OCI-LY1 (cell line): ENCODE measurements around the gene AP1B1.

Experiments used
- H2AFZ ChIP-seq: fragments of 200-600 bp; sonication (generic), shearing (Covaris generic); 2 replicates; pipeline ENCODE4 v1.6.0; 2014; ENCODE audit warnings: antibody characterized with exemption, mild to moderate bottlenecking, low read length
- H3F3A ChIP-seq: fragments of 200-600 bp; sonication (generic), shearing (Covaris generic); 2 replicates; pipeline ENCODE4 v1.6.0; 2014; ENCODE audit warnings: mild to moderate bottlenecking, antibody characterized with exemption, low read length, moderate library complexity; ENCODE audit not compliant: insufficient read depth
- H3K27ac ChIP-seq: fragments of 200-600 bp; sonication (generic); 2 replicates; pipeline ENCODE4 v1.5.1; 2014; ENCODE audit warnings: low read length, mixed run types, mild to moderate bottlenecking, low read depth; ENCODE audit not compliant: poor library complexity, severe bottlenecking
- H3K27me3 ChIP-seq: fragments of 200-600 bp; sonication (generic); 2 replicates; pipeline ENCODE4 v1.6.0; 2014; ENCODE audit warnings: antibody characterized with exemption, mild to moderate bottlenecking, low read length, moderate library complexity; ENCODE audit not compliant: insufficient read depth
- H3K36me3 ChIP-seq: fragments of 200-600 bp; sonication (generic); 2 replicates; pipeline ENCODE4 v1.6.1; 2014; ENCODE audit warnings: mild to moderate bottlenecking, antibody characterized with exemption, low read length, moderate library complexity, mixed read lengths; ENCODE audit not compliant: insufficient read depth
- H3K4me1 ChIP-seq: fragments of 200-600 bp; sonication (generic); 2 replicates; pipeline ENCODE4 v1.5.1; 2014; ENCODE audit warnings: mild to moderate bottlenecking, low read length, moderate library complexity; ENCODE audit not compliant: insufficient read depth, severe bottlenecking
- H3K4me2 ChIP-seq: fragments of 200-600 bp; sonication (generic), shearing (Covaris generic); 2 replicates; pipeline ENCODE4 v1.6.1; 2014; ENCODE audit warnings: low read length
- H3K4me3 ChIP-seq: fragments of 200-600 bp; sonication (generic); 2 replicates; pipeline ENCODE4 v1.5.1; 2014; ENCODE audit warnings: low read length, low read depth, mild to moderate bottlenecking, mixed read lengths; ENCODE audit not compliant: poor library complexity, severe bottlenecking
- H3K79me2 ChIP-seq: fragments of 200-600 bp; shearing (Covaris generic); 2 replicates; pipeline ENCODE4 v1.6.1; 2016; ENCODE audit warnings: mixed run types, low read length, mixed read lengths; ENCODE audit not compliant: insufficient read depth
- H3K9ac ChIP-seq: fragments of 200-600 bp; sonication (generic), shearing (Covaris generic); 2 replicates; pipeline ENCODE4 v1.6.1; 2014; ENCODE audit warnings: mild to moderate bottlenecking, low read length, mixed read lengths
- H3K9me2 ChIP-seq: fragments of 200-600 bp; sonication (generic), shearing (Covaris generic); 2 replicates; pipeline ENCODE4 v1.6.1; 2014; ENCODE audit warnings: low read depth, mild to moderate bottlenecking, low read length, mixed read lengths
- H3K9me3 ChIP-seq: fragments of 200-600 bp; shearing (Covaris generic); 2 replicates; pipeline ENCODE4 v1.6.1; 2014; ENCODE audit warnings: low read length, mixed read lengths
- H4K20me1 ChIP-seq: fragments of 200-600 bp; sonication (generic), shearing (Covaris generic); 2 replicates; pipeline ENCODE4 v1.6.0; 2016; ENCODE audit warnings: mild to moderate bottlenecking, low read length; ENCODE audit not compliant: insufficient read depth
- EZH2 ChIP-seq: fragments of 200-600 bp; sonication (generic), shearing (Covaris generic); IDR thresholded peaks from 2 replicates; pipeline ENCODE4 v1.8.0; 2017; ENCODE audit warnings: borderline replicate concordance, mixed run types, mild to moderate bottlenecking, antibody characterized with exemption, low read length, moderate library complexity, mixed read lengths
- TF ChIP-seq, protein P1 (sequence below): fragments of 200-600 bp; sonication (generic), shearing (Covaris generic); IDR thresholded peaks from 2 replicates; pipeline ENCODE4 v1.5.1; 2017; ENCODE audit warnings: mild to moderate bottlenecking, antibody characterized with exemption, low read length, moderate library complexity, mixed read lengths

AP1B1 gene

DNA sequence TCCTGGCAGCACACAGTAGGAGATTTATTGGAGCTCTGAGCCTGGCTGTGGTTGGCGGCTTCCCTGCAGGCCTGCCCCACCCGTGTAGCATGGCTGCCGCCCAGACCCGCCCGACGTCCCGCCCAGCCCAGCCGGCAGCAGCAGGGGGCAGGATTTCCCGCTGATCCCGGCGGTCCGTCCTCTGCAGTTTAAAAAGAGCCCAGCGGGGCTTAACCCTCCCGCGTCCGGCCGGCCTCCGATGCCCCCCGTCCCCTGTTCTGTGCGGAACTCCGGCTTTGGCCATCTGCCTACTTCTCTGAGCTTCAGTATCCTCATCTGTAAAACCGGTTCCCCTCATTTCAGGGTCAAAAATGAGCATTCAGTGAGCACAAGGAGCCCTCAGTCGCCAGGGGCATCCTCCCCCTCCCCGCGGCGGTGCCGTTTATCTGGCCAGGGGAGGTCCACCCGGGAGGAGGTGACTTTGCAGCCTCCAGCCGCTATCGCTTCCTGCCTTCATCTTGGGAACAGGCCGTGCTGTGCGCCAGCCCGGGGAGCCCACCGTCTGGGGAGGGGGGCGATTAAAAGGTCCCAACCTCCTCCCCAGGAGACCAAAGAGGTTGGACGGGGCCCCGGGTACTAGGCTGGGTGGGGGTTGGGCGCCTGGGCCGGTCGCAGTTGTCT is 82.1 kb downstream of the AP1B1 start, which contains the start of gene GAS2L1:
Gene GAS2L1 (plus strand): TSS at position 476 of the 660 bp plus-strand sequence. CDS start 1,456 bp downstream, outside the sequence.
- Histone ChIP-seq H3K79me2 (no peaks in the 10 kb centered on the region), H2AFZ (no peak within 1 kb of the TSS), H3K9me2 (no peaks in the 10 kb centered on the region), H4K20me1 (no peaks in the 10 kb centered on the region), H3K27me3 (peaks cover 8% of the 10 kb centered on the region; the same call in 1 of the 2 replicates), H3F3A (no peaks in the 10 kb centered on the region), H3K4me1 (peaks cover 8% of the 10 kb centered on the region), H3K4me3 (peak within 1 kb of the TSS; percentile 16), H3K9ac (no peak within 1 kb of the TSS), H3K36me3 (no peaks in the 10 kb centered on the region), H3K4me2 (peak within 1 kb of the TSS; percentile 50), H3K9me3 (no peaks in the 10 kb centered on the region), H3K27ac (no peak within 1 kb of the TSS)
- TF ChIP-seq EZH2, result no peak
- TF ChIP-seq, protein P1, sequence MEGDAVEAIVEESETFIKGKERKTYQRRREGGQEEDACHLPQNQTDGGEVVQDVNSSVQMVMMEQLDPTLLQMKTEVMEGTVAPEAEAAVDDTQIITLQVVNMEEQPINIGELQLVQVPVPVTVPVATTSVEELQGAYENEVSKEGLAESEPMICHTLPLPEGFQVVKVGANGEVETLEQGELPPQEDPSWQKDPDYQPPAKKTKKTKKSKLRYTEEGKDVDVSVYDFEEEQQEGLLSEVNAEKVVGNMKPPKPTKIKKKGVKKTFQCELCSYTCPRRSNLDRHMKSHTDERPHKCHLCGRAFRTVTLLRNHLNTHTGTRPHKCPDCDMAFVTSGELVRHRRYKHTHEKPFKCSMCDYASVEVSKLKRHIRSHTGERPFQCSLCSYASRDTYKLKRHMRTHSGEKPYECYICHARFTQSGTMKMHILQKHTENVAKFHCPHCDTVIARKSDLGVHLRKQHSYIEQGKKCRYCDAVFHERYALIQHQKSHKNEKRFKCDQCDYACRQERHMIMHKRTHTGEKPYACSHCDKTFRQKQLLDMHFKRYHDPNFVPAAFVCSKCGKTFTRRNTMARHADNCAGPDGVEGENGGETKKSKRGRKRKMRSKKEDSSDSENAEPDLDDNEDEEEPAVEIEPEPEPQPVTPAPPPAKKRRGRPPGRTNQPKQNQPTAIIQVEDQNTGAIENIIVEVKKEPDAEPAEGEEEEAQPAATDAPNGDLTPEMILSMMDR, result peak; percentile 39

DNA sequence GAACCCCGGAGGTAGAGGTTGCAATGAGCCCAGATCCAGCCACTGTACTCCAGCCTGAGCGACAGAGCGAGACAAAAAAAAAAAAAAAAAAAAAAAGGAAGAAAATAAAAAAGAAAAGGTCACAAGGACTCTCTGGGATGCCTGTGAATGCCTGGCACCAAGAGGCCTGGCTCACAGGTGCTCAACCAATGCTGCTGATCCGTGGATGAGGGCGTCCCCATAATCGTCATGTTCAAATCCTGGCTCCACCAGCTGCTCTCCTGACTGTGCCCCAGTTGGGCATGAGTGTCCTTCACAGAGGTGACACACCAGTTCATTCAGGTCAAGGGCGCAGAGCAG is 82.6 kb downstream of the AP1B1 start:
- Histone ChIP-seq H3K4me1 (peaks cover 8% of the 10 kb centered on the region), H3K9ac (no peak overlapping the region), H3K27ac (no peak overlapping the region), H4K20me1 (no peaks in the 10 kb centered on the region), H3K27me3 (peaks cover 8% of the 10 kb centered on the region; the same call in 1 of the 2 replicates), H3K9me2 (no peaks in the 10 kb centered on the region), H3K36me3 (peaks cover 4% of the 10 kb centered on the region), H3K9me3 (no peaks in the 10 kb centered on the region), H3K4me2 (peak overlapping the region; percentile 50), H3K4me3 (no peak overlapping the region), H2AFZ (no peak overlapping the region), H3K79me2 (no peaks in the 10 kb centered on the region), H3F3A (no peaks in the 10 kb centered on the region)
- no peak for TF ChIP-seq EZH2
- TF ChIP-seq, protein P1, result no peak

DNA sequence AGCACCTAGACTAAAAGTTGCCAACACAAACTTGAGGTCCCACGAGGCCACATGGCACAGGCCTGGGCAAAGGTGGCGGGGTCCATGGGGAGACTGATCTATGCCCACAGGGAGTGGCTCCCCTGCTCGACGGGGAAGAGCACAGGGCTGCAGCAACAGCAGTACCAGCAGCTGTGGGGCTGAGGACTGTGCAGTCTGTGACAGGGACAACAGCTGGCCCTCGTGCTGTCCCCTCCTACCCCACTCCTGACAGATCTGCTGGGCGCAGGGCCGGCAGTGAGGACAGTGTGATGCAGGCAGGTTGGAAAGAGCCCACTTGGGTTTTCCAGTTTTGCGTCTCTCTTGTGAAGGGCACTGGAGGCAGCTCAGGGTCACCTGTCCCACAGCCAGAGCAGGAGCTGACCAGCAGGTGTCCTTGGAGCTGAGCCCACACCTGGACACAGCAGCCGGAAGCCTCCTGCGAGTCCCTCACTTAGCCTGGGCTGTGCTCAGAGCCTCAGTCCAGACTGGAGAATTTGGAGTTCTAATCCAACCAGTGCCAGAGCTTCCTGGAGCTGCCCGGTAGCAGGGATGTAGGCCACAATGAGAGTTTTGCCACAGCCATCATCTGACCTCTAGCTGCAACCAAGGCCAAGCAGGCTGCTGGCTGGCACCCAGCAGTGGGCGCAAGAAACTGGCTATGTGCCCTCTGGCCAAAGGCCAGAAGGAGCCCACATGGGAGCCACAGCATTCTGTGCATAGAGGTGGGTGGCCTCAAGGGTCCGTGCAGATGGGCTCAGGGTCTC is 85.5 kb downstream of the AP1B1 start:
- TF ChIP-seq, protein P1, result no peak
- TF ChIP-seq EZH2, result no peak
- no peaks in the 10 kb centered on the region for H3K79me2 ChIP-seq
- no peak overlapping the region for H3K27ac ChIP-seq
- H3K4me3 ChIP-seq, result no peak overlapping the region
- no peaks in the 10 kb centered on the region for H3K9me2 ChIP-seq
- no peaks in the 10 kb centered on the region for H3F3A ChIP-seq
- no peaks in the 10 kb centered on the region for H3K9me3 ChIP-seq
- H3K4me1 ChIP-seq, result peaks cover 8% of the 10 kb centered on the region
- H3K9ac ChIP-seq, result no peak overlapping the region
- H3K27me3 ChIP-seq, result peaks cover 8% of the 10 kb centered on the region; the same call in 1 of the 2 replicates
- H4K20me1 ChIP-seq, result no peaks in the 10 kb centered on the region
- peaks cover 34% of the 10 kb centered on the region for H3K36me3 ChIP-seq
- H2AFZ ChIP-seq, result no peak overlapping the region
- no peak overlapping the region for H3K4me2 ChIP-seq
